Esophagus squamous epithelium (tissue), 5 donors: ENCODE data around the gene MRPL53. TPM values are rescaled to one million over a fixed set of nuclear protein-coding genes. Genes with fewer than 3 reads are reported as not detected.
"Not testable (repeated sequence)": the region's sequence is repeated elsewhere in the genome, so short reads cannot be mapped to it uniquely, and the experiment has no call there.

Experiments
- DNase-seq: peaks from one replicate; lab custom pipeline; 2025; lab: John Stamatoyannopoulos, UW
- H3K27ac ChIP-seq, 4 donors: fragments of 200-600 bp; sonication (generic); one replicate each; pipeline ENCODE4 v1.5.1; 2016 to 2019; ENCODE audit warnings: mild to moderate bottlenecking in 1 of 4
- H3K27me3 ChIP-seq, 4 donors: fragments of 200-600 bp; sonication (generic); 1 replicate in 3 of 4; 2 replicates in 1 of 4; pipeline versions ENCODE4 v1.5.1 to v1.6.0; 2017 to 2021; ENCODE audit warnings: antibody characterized with exemption in 1 of 4
- H3K36me3 ChIP-seq, 3 donors: fragments of 200-600 bp; sonication (generic); one replicate each; pipeline ENCODE4 v1.5.1; 2016 to 2019
- H3K4me1 ChIP-seq, 3 donors: fragments of 200-600 bp; sonication (generic); one replicate each; pipeline ENCODE4 v1.5.1; 2017 to 2019
- H3K4me3 ChIP-seq, 4 donors: fragments of 200-600 bp; sonication (generic); 1 replicate in 3 of 4; 2 replicates in 1 of 4; pipeline ENCODE4 v1.5.1; 2016 to 2019; ENCODE audit warnings: mild to moderate bottlenecking in 2 of 4, moderate library complexity in 1 of 4
- H3K9me3 ChIP-seq, 3 donors: fragments of 200-600 bp; sonication (generic); one replicate each; pipeline ENCODE4 v1.5.1; 2016 to 2019
- POLR2A ChIP-seq, 4 donors: fragments of 450-650 bp; IDR thresholded peaks; one replicate each; pipeline ENCODE4 v1.6.1; 2017; ENCODE audit warnings: antibody characterized with exemption in 4 of 4, mild to moderate bottlenecking in 4 of 4, moderate library complexity in 3 of 4
- WGBS, 2 donors: methylation state at CpG; one replicate each; pipeline ENCODE4 v1.1.5; 2018; 5-methylcytosine and 5-hydroxymethylcytosine counted together
- intact Hi-C: fragments of 100-400 bp; cut with DNase I; formaldehyde crosslinking; loops from one replicate; pipeline ENCODE4 v1.15.0; 2022
- total RNA-seq, 4 donors: library from RNA; depleted of rRNA; stranded (reverse); fragments of >200 nt; gene quantifications; one replicate each; pipeline ENCODE4 v1.1.0, GENCODE V29; 2016
- TF ChIP-seq, protein P1 (sequence below), 6 experiments: fragments of 450-650 bp in 4 of 6; fragments of 200-600 bp in 2 of 6; sonication (generic) in 2 of 6; IDR thresholded peaks; one replicate each; pipeline ENCODE4 v1.5.1; 2016 to 2019; ENCODE audit warnings: antibody characterized with exemption in 6 of 6, mild to moderate bottlenecking in 4 of 6, moderate library complexity in 4 of 6
- donor health status: DM: yes; HTN: yes; CAD: no.

The MRPL53 gene
- total RNA-seq, 4 donors from 2014 or later, result 10.7 to 25.2 (median 22.1) TPM

DNA sequence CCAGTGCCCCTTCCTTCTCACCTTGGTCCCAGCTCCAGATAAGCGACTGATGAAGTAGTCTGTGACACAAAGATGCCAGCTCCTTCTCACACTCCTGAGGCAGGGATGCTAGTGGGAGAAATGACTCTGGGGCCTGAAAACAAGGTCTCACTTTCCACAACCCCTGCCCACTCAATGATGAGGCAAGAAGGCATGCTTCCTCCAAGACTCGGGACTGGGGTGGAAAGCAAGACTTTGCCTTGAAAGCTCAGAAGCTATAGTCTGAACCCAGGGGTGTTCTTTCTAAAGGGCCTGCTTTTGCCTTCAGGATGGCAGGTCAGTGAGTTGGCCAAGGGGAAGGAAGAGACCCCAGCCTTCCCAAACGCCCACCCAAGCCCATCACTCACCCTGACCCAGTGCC is 9.0 kb upstream of the MRPL53 start:
- Histone ChIP-seq H3K9me3 (no peaks in the 10 kb centered on the region), H3K27me3 (no peaks in the 10 kb centered on the region), H3K4me3 (peak overlapping the region; percentile 68 to 96 (median 84)), H3K27ac (peak overlapping the region in 3 of 4 donors; percentile 88 to 97 (median 93)), H3K36me3 (peaks cover 0 to 58% (median 3%) of the 10 kb centered on the region in 3 donors), H3K4me1 (peaks cover 21 to 48% (median 24%) of the 10 kb centered on the region in 3 donors)
- no peak for DNase-seq
- 83% methylated on average over 1 of the region's 3 CpGs; no CpG with 5 or more reads in 1 of the 2 donors for WGBS, 2 donors
- TF ChIP-seq, protein P1, sequence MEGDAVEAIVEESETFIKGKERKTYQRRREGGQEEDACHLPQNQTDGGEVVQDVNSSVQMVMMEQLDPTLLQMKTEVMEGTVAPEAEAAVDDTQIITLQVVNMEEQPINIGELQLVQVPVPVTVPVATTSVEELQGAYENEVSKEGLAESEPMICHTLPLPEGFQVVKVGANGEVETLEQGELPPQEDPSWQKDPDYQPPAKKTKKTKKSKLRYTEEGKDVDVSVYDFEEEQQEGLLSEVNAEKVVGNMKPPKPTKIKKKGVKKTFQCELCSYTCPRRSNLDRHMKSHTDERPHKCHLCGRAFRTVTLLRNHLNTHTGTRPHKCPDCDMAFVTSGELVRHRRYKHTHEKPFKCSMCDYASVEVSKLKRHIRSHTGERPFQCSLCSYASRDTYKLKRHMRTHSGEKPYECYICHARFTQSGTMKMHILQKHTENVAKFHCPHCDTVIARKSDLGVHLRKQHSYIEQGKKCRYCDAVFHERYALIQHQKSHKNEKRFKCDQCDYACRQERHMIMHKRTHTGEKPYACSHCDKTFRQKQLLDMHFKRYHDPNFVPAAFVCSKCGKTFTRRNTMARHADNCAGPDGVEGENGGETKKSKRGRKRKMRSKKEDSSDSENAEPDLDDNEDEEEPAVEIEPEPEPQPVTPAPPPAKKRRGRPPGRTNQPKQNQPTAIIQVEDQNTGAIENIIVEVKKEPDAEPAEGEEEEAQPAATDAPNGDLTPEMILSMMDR (IDR thresholded peaks at IDR 0.05), result no peak
- TF ChIP-seq POLR2A (IDR thresholded peaks at IDR 0.05), result no peak
- intact Hi-C loops, result loop anchor here (5.0 to 10.0 kb wide), 2 partner anchors 46 to 103 kb away; partner anchors contain the start of genes AUP1, DQX1 and HTRA2

DNA sequence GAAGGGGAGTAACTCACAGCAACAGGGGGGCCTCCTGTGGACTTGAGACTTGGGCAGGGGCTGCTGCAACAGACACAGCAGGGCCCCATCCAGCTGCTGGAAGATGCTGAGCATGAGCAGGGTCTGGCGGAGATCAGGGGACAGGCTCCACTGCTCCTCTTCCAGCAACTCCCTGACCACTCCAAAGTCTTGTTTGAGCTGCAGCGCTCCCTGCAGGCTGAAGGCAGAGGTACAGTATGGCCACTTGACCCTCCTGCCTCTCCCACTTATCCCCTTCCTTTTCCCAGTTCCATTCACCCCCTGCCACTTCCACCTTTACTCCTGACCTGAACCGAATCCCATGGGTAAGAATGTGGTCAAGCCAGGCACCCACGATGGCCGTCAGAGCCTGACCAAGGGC is 2.4 kb upstream of the MRPL53 start:
- TF ChIP-seq, protein P1 (IDR thresholded peaks at IDR 0.05), result peak in 2 of 6 experiments; percentile 5 to 13
- no peak for TF ChIP-seq POLR2A (IDR thresholded peaks at IDR 0.05)
- peaks cover 6 to 36% (median 19%) of the 10 kb centered on the region in 3 donors for H3K4me1 ChIP-seq
- no peak for DNase-seq
- no peaks in the 10 kb centered on the region for H3K9me3 ChIP-seq
- H3K27ac ChIP-seq, result no peak overlapping the region
- no peak overlapping the region for H3K4me3 ChIP-seq
- intact Hi-C loops, result no loop called here
- H3K36me3 ChIP-seq, result peaks cover 10 to 54% (median 11%) of the 10 kb centered on the region in 3 donors
- no peaks in the 10 kb centered on the region for H3K27me3 ChIP-seq
- WGBS, 2 donors, result 92 to 98% methylated on average over 2 to 3 of the region's 5 CpGs

DNA sequence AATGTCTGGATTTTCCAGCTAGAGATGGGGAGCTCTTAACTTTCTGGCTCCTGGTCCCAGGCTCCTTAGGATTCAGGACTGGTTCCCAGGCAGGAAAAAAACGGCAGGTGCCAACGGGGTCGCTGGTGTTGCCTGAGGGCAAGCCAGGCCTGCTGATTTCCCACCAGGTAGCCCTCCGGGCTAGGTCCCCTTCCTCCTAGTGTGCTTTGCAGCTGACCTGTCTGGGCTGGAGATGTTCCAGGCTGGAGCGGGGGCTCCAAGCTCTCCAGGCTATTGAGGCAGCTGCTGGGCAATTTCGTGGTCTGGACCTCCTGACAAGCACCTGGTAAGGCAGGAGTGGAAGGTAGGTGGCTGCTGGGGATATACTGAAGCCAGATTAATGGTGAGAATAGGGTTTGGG is 2.0 kb upstream of the MRPL53 start:
- intact Hi-C loops, result no loop called here
- Histone ChIP-seq H3K27me3 (no peaks in the 10 kb centered on the region), H3K27ac (no peak overlapping the region), H3K9me3 (no peaks in the 10 kb centered on the region), H3K4me1 (peaks cover 6 to 33% (median 19%) of the 10 kb centered on the region in 3 donors), H3K4me3 (no peak overlapping the region), H3K36me3 (peaks cover 10 to 50% (median 11%) of the 10 kb centered on the region in 3 donors)
- no peak for TF ChIP-seq POLR2A (IDR thresholded peaks at IDR 0.05)
- TF ChIP-seq, protein P1 (IDR thresholded peaks at IDR 0.05), result no peak
- DNase-seq, result no peak
- WGBS, 2 donors, result 77% methylated on average over 5 of the region's 6 CpGs; no CpG with 5 or more reads in 1 of the 2 donors

DNA sequence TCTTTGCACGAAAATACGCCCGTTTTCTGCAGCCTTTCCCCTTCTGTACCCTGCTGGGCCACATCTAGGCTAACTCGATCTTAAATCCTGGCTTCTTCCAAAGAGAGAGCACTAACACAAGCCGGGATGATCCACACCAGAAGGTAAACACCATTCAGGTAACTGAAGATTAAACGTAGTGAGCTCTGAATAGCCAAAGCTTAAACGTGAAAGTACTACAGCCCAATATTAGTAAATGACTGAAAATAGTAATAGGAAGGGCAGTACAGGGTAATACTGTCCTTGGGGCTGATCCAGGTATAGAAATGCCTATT is 422 bp upstream of the MRPL53 start:
- 3 to 14% methylated on average over 7 of the region's 7 CpGs for WGBS, 2 donors
- DNase-seq, result no peak
- peaks cover 9 to 35% (median 10%) of the 10 kb centered on the region in 3 donors for H3K36me3 ChIP-seq
- H3K27me3 ChIP-seq, result no peaks in the 10 kb centered on the region
- peak overlapping the region; percentile 88 to 92 (median 91) for H3K27ac ChIP-seq
- intact Hi-C loops, result no loop called here
- H3K4me3 ChIP-seq, result peak overlapping the region; percentile 51 to 86 (median 68)
- no peak for TF ChIP-seq POLR2A (IDR thresholded peaks at IDR 0.05)
- TF ChIP-seq, protein P1 (IDR thresholded peaks at IDR 0.05), result no peak
- H3K4me1 ChIP-seq, result peaks cover 6 to 27% (median 19%) of the 10 kb centered on the region in 3 donors
- no peaks in the 10 kb centered on the region for H3K9me3 ChIP-seq

DNA sequence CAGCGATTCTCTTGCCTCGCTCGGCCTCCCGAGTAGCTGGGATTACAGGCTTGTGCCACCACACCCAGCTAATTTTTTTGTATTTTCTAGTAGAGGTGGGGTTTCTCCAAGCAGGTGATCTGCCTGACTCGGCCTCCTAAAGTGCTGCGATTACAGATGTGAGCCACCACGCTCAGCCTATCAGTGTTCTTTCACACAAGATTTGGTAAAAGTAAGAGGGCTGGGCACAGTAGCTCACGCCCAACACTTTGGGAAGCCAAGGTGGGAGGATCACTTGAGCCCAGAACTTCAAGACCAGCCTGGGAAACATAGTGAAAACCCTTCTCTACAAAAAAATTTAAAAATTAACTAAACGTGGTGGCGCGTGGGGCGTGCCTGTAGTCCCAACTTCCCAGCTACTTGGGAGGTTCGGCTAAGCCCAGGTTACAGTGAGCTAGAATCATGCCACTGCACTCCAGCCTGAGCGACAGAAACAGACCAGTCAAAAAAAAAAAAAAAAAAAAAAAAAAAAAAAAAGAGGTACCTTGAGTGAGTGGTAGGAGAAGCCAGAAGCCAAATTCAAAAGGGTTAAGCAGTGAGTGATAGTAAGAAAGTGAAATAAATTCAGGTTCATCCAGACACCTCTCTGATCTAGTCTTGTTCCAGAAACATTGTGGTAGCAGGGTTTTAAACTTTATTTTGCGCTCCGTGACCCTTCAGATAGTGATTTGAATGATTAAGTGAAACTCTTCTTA is 981 bp downstream of the MRPL53 start:
- Histone ChIP-seq H3K27me3 (no peaks in the 10 kb centered on the region), H3K36me3 (peaks cover 9 to 26% (median 10%) of the 10 kb centered on the region in 3 donors), H3K4me3 (peak overlapping the region; percentile 51 to 86 (median 68)), H3K27ac (peak overlapping the region; percentile 88 to 92 (median 91)), H3K9me3 (no peaks in the 10 kb centered on the region), H3K4me1 (peaks cover 6 to 27% (median 19%) of the 10 kb centered on the region in 3 donors)
- DNase-seq, result no peak
- 39 to 52% methylated on average over 12 of the region's 16 CpGs for WGBS, 2 donors
- TF ChIP-seq, protein P1 (IDR thresholded peaks at IDR 0.05), result no peak
- no peak for TF ChIP-seq POLR2A (IDR thresholded peaks at IDR 0.05)
- intact Hi-C loops, result no loop called here

DNA sequence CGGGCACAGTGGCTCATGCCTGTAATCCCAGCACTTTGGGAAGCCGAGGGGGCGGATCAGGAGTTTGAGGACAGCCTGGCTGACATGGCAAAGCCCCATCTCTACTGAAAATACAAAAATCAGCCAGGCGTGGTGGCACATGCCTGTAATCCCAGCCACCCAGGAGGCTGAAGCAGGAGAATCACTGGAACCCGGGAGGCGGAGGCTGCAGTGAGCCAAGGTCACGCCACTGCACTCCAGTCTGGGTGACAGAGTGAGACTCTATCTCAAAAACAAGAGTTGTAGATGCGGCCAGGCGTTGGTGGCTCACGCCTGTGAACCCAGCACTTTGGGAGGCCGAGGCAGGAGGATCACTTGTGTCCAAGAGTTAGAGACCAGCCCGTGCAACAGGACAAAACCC is 1.7 kb downstream of the MRPL53 start:
- intact Hi-C loops, H3K9me3 ChIP-seq, H3K27me3 ChIP-seq, H3K27ac ChIP-seq, DNase-seq, H3K4me3 ChIP-seq: not testable (repeated sequence)
- WGBS, 2 donors, result 91 to 94% methylated on average over 4 to 8 of the region's 12 CpGs
- peaks cover 9 to 19% (median 10%) of the 10 kb centered on the region in 3 donors for H3K36me3 ChIP-seq
- H3K4me1 ChIP-seq, result peaks cover 6 to 32% (median 24%) of the 10 kb centered on the region in 3 donors
